ENCODE results near the gene JUN. TPM values are rescaled to one million over a fixed set of nuclear protein-coding genes. Genes with fewer than 3 reads are reported as not detected.

Gene JUN
- total and polyA plus RNA-seq, 2 of the 13 experiments (the other 11 are each of a cell fraction or from before 2014, with no cell fraction given), result 18.2 to 22.3 TPM

DNA sequence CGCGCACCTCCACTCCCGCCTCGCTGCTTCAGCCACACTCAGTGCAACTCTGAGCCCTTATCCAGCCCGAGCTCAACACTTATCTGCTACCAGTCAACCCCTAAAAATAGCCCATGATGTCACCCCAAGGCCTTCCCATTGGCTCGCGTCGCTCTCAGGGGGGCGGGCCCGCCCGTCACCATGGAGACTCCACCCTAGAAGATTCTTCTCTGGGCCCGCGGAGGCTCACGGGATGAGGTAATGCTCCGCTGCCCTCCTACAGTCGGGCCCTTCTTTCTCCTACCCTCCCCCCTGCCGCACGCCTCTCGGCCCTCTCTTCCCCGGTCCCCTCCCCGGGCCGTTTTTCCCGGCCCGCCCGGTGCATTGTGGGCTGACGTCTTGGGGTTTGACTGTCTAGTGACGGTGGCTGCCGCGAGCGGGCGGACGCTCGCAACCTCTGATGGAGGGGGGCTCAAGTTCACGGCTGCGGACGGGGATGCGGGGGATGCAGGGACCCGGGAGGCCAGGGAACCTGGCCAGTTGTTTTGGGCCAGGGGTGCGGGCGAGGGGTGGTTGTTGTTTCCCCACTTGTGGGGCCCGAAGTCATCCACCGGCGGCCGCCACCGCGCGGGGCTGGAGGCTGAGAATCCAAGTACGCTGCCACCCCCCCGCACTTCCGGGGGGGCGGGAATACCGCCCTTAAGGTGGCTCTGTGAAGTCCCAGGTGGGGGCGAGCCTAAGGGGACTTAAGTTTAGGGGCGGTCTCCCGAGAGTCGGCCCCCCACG lies at the start of gene JUN (continued):
- TF ChIP-seq, protein P1, sequence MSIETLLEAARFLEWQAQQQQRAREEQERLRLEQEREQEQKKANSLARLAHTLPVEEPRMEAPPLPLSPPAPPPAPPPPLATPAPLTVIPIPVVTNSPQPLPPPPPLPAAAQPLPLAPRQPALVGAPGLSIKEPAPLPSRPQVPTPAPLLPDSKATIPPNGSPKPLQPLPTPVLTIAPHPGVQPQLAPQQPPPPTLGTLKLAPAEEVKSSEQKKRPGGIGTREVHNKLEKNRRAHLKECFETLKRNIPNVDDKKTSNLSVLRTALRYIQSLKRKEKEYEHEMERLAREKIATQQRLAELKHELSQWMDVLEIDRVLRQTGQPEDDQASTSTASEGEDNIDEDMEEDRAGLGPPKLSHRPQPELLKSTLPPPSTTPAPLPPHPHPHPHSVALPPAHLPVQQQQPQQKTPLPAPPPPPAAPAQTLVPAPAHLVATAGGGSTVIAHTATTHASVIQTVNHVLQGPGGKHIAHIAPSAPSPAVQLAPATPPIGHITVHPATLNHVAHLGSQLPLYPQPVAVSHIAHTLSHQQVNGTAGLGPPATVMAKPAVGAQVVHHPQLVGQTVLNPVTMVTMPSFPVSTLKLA (IDR thresholded peaks at IDR 0.05), result no peak
- TF ChIP-seq ZNF589 (CRISPR knock-in tag; conservative IDR thresholded peaks at IDR 0.05) (0 out of 2 replicates have a peak, but pooled peaks have one; percentile 35), SRSF1 (optimal IDR thresholded peaks at IDR 0.05; ENCODE audit: low read depth, low read length) (peak; percentile 96), NFE2 (CRISPR knock-in tag; IDR thresholded peaks at IDR 0.05) (no peak), ZNF34 (CRISPR knock-in tag; IDR thresholded peaks at IDR 0.05; ENCODE audit: borderline replicate concordance) (no peak), ZNF121 (CRISPR knock-in tag; IDR thresholded peaks at IDR 0.05) (no peak), MEIS2 (CRISPR knock-in tag; IDR thresholded peaks at IDR 0.05) (peak; percentile 19; the same call in 1 of the 2 replicates), MAFF (IDR thresholded peaks at IDR 0.05; ENCODE audit: low read depth, low read length) (peak; percentile 38; the same call in 1 of the 2 replicates), ZNF460 (CRISPR knock-in tag; IDR thresholded peaks at IDR 0.05; ENCODE audit: borderline replicate concordance) (no peak), KDM4B (CRISPR knock-in tag; IDR thresholded peaks at IDR 0.05) (no peak), KLF16 (CRISPR knock-in tag; IDR thresholded peaks at IDR 0.05) (peak in 1 of 2 experiments; percentile 31; a peak in 2 of 4 replicates), ZNF20 (CRISPR knock-in tag; IDR thresholded peaks at IDR 0.05) (no peak), KMT2A (CRISPR knock-in tag; IDR thresholded peaks at IDR 0.05) (no peak), KAT7 (CRISPR knock-in tag; IDR thresholded peaks at IDR 0.05; ENCODE audit: borderline replicate concordance) (no peak), REL (CRISPR knock-in tag; conservative IDR thresholded peaks at IDR 0.05) (peak; percentile 81; the same call in 1 of the 2 replicates), ZNF547 (CRISPR knock-in tag; IDR thresholded peaks at IDR 0.05) (no peak; the same call in 1 of the 2 replicates), KDM6A (CRISPR knock-in tag; IDR thresholded peaks at IDR 0.05; ENCODE audit: low read depth) (no peak; the same call in 1 of the 2 replicates), ZFYVE20 (CRISPR knock-in tag; IDR thresholded peaks at IDR 0.05; ENCODE audit: borderline replicate concordance, low read depth) (no peak), ZMYM4 (CRISPR knock-in tag; IDR thresholded peaks at IDR 0.05) (peak; percentile 77), ZNF850 (CRISPR knock-in tag; conservative IDR thresholded peaks at IDR 0.05) (no peak), TMF1 (CRISPR knock-in tag; IDR thresholded peaks at IDR 0.05; ENCODE audit: low read depth) (0 out of 2 replicates have a peak, but pooled peaks have one; percentile 44)
- TF ChIP-seq, protein P2, sequence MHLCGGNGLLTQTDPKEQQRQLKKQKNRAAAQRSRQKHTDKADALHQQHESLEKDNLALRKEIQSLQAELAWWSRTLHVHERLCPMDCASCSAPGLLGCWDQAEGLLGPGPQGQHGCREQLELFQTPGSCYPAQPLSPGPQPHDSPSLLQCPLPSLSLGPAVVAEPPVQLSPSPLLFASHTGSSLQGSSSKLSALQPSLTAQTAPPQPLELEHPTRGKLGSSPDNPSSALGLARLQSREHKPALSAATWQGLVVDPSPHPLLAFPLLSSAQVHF (CRISPR knock-in tag; IDR thresholded peaks at IDR 0.05), result no peak
- TF ChIP-seq, protein P3, sequence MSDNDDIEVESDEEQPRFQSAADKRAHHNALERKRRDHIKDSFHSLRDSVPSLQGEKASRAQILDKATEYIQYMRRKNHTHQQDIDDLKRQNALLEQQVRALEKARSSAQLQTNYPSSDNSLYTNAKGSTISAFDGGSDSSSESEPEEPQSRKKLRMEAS (IDR thresholded peaks at IDR 0.05), result no peak; the same call in 1 of the 2 replicates
- TF ChIP-seq, protein P4, sequence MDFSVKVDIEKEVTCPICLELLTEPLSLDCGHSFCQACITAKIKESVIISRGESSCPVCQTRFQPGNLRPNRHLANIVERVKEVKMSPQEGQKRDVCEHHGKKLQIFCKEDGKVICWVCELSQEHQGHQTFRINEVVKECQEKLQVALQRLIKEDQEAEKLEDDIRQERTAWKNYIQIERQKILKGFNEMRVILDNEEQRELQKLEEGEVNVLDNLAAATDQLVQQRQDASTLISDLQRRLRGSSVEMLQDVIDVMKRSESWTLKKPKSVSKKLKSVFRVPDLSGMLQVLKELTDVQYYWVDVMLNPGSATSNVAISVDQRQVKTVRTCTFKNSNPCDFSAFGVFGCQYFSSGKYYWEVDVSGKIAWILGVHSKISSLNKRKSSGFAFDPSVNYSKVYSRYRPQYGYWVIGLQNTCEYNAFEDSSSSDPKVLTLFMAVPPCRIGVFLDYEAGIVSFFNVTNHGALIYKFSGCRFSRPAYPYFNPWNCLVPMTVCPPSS (IDR thresholded peaks at IDR 0.05), result no peak
- TF ChIP-seq, protein P5, sequence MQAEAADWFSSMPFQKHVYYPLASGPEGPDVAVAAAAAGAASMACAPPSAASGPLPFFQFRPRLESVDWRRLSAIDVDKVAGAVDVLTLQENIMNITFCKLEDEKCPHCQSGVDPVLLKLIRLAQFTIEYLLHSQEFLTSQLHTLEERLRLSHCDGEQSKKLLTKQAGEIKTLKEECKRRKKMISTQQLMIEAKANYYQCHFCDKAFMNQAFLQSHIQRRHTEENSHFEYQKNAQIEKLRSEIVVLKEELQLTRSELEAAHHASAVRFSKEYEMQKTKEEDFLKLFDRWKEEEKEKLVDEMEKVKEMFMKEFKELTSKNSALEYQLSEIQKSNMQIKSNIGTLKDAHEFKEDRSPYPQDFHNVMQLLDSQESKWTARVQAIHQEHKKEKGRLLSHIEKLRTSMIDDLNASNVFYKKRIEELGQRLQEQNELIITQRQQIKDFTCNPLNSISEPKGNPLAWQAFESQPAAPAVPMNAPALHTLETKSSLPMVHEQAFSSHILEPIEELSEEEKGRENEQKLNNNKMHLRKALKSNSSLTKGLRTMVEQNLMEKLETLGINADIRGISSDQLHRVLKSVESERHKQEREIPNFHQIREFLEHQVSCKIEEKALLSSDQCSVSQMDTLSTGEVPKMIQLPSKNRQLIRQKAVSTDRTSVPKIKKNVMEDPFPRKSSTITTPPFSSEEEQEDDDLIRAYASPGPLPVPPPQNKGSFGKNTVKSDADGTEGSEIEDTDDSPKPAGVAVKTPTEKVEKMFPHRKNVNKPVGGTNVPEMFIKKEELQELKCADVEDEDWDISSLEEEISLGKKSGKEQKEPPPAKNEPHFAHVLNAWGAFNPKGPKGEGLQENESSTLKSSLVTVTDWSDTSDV (CRISPR knock-in tag; IDR thresholded peaks at IDR 0.05), result no peak

Measured in HepG2 (cell line).